ENCODE data around the gene DGKI.

DGKI gene

GRCh38 chr7:137577184-137577583 is 269.6 kb downstream of the DGKI start:
- no peak overlapping the region for H3K4me3 ChIP-seq (ENCODE audit: control insufficient read depth, low read depth, low read length)
- TF ChIP-seq CTCF (IDR thresholded peaks at IDR 0.05; ENCODE audit: control insufficient read depth, insufficient read depth, low read depth, low read length, missing control alignments): no peak
- DNase-seq (ENCODE audit: low read depth): no peak

GRCh38 chr7:137576481-137576880 is 270.3 kb downstream of the DGKI start:
- H3K4me3 ChIP-seq (ENCODE audit: control insufficient read depth, low read depth, low read length): no peak overlapping the region
- no peak for TF ChIP-seq CTCF (IDR thresholded peaks at IDR 0.05; ENCODE audit: control insufficient read depth, insufficient read depth, low read depth, low read length, missing control alignments)
- DNase-seq (ENCODE audit: low read depth): no peak

- no peak for TF ChIP-seq CTCF (IDR thresholded peaks at IDR 0.05; ENCODE audit: control insufficient read depth, insufficient read depth, low read depth, low read length, missing control alignments)
- no peak overlapping the region for H3K4me3 ChIP-seq (ENCODE audit: control insufficient read depth, low read depth, low read length)
These were observed 272.0 kb downstream of the DGKI start for GRCh38 chr7:137574812-137575211.

GRCh38 chr7:137572056-137572784 is 274.6 kb downstream of the DGKI start:
- DNase-seq (ENCODE audit: low read depth): no peak
- TF ChIP-seq CTCF (IDR thresholded peaks at IDR 0.05; ENCODE audit: control insufficient read depth, insufficient read depth, low read depth, low read length, missing control alignments): no peak
- H3K4me3 ChIP-seq (ENCODE audit: control insufficient read depth, low read depth, low read length): no peak overlapping the region

More at GRCh38 chr7:137574812-137575211, 272.0 kb downstream of the DGKI start:
- no peak for DNase-seq (ENCODE audit: low read depth)

- no peak for DNase-seq (ENCODE audit: low read depth)
- TF ChIP-seq CTCF (IDR thresholded peaks at IDR 0.05; ENCODE audit: control insufficient read depth, insufficient read depth, low read depth, low read length, missing control alignments): no peak
- H3K4me3 ChIP-seq (ENCODE audit: control insufficient read depth, low read depth, low read length): no peak overlapping the region
These were observed 282.1 kb downstream of the DGKI start for GRCh38 chr7:137564677-137565076.

GRCh38 chr7:137563981-137564380 is 282.8 kb downstream of the DGKI start:
- no peak overlapping the region for H3K4me3 ChIP-seq (ENCODE audit: control insufficient read depth, low read depth, low read length)
- no peak for TF ChIP-seq CTCF (IDR thresholded peaks at IDR 0.05; ENCODE audit: control insufficient read depth, insufficient read depth, low read depth, low read length, missing control alignments)
- no peak for DNase-seq (ENCODE audit: low read depth)

All from AG09309 (cell line).